ENCODE measurements around the gene ATP4A.
A peak's percentile ranks its signal among the peaks of the same experiment; 100 is the strongest.

Gene ATP4A

GRCh38 chr19:35549174-35549788, 14.2 kb downstream of the ATP4A start:
- peak; percentile 65 for DNase-seq (ENCODE audit: low spot score)

- DNase-seq (ENCODE audit: low spot score), result no peak
Observed at GRCh38 chr19:35546532-35546931, 16.9 kb downstream of the ATP4A start.

GRCh38 chr19:35545855-35546381, 17.5 kb downstream of the ATP4A start:
- peak; percentile 37 for DNase-seq (ENCODE audit: low spot score)

- DNase-seq (ENCODE audit: low spot score), result peak; percentile 92
Observed at GRCh38 chr19:35545001-35545854, 18.2 kb downstream of the ATP4A start, which contains the start of gene TMEM147. TMEM147 (plus strand) TSS chr19:35545626; CDS start chr19:35545740, 114 bp downstream.

- peak; percentile 38 for DNase-seq (ENCODE audit: low spot score)
Observed at GRCh38 chr19:35544110-35544802, 19.2 kb downstream of the ATP4A start.

GRCh38 chr19:35543280-35544109, 20.0 kb downstream of the ATP4A start:
- DNase-seq (ENCODE audit: low spot score), result no peak

GRCh38 chr19:35542209-35542608, 21.2 kb downstream of the ATP4A start:
- no peak for DNase-seq (ENCODE audit: low spot score)

GRCh38 chr19:35540356-35540927, 23.0 kb downstream of the ATP4A start:
- DNase-seq (ENCODE audit: low spot score), result no peak

- DNase-seq (ENCODE audit: low spot score), result no peak
Observed at GRCh38 chr19:35539850-35540249, 23.6 kb downstream of the ATP4A start.

- no peak for DNase-seq (ENCODE audit: low spot score)
Observed at GRCh38 chr19:35539314-35539713, 24.1 kb downstream of the ATP4A start.

- no peak for DNase-seq (ENCODE audit: low spot score)
Observed at GRCh38 chr19:35534803-35535480, 28.5 kb downstream of the ATP4A start.

- DNase-seq (ENCODE audit: low spot score), result no peak
Observed at GRCh38 chr19:35533822-35534392, 29.6 kb downstream of the ATP4A start.

GRCh38 chr19:35533201-35533821, 30.1 kb downstream of the ATP4A start, which contains the start of gene GAPDHS:
GAPDHS (plus strand) TSS chr19:35533456; CDS start chr19:35533528, 72 bp downstream.
- DNase-seq (ENCODE audit: low spot score), result no peak

- DNase-seq (ENCODE audit: low spot score), result no peak
Observed at GRCh38 chr19:35531291-35531690, 32.2 kb downstream of the ATP4A start.

- DNase-seq (ENCODE audit: low spot score), result no peak
Observed at GRCh38 chr19:35529241-35530218, 33.9 kb downstream of the ATP4A start.

GRCh38 chr19:35528218-35529038, 35.0 kb downstream of the ATP4A start, which contains the start of gene SBSN:
SBSN (minus strand) TSS chr19:35528311; CDS start chr19:35528281, 30 bp downstream.
- DNase-seq (ENCODE audit: low spot score), result no peak

GRCh38 chr19:35525873-35526272, 37.6 kb downstream of the ATP4A start:
- DNase-seq (ENCODE audit: low spot score), result no peak

Measured in RKO (cell line).